Tracheal epithelial cell (primary cell): ENCODE results near the gene CYTH1. TPM values are rescaled to one million over a fixed set of nuclear protein-coding genes. Genes with fewer than 3 reads are reported as not detected.

Experiments used
- total RNA-seq: library from RNA; depleted of rRNA; stranded (reverse); fragments of >200 nt; gene quantifications from 2 replicates; pipeline ENCODE4 v1.2.1, GENCODE V29; 2014

Gene CYTH1, protein sequence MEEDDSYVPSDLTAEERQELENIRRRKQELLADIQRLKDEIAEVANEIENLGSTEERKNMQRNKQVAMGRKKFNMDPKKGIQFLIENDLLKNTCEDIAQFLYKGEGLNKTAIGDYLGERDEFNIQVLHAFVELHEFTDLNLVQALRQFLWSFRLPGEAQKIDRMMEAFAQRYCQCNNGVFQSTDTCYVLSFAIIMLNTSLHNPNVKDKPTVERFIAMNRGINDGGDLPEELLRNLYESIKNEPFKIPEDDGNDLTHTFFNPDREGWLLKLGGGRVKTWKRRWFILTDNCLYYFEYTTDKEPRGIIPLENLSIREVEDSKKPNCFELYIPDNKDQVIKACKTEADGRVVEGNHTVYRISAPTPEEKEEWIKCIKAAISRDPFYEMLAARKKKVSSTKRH
- 27.1 and 34.2 TPM in 2 replicates for total RNA-seq

DNA sequence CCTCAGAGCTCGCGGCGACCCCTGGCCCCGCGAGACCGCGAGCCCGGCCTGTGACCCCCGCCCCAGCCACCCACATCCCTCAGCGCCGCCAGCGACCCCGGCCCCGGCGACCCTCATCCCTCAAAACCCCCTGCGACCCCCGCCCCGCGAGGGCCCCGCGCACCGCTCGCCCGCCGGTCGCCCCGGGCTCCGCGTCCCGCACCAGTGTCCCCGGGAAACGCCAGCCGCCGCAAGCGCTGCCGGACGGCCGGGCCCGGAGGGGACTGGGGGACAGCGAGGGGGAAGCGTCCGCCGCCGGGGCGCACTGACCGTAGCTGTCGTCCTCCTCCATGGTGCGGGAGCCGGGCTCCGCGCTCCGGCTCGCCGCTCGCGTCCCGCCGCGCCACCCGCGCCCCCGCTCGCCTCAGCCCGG is at the start of gene CYTH1:
CYTH1 (minus strand) TSS at position 381 of the 412 bp plus-strand sequence; CDS start at position 331, 50 bp downstream.

Other genes with a start within 250 kb of the CYTH1 start
- under 0.01 TPM in 1 of 2 replicates, not detected in the other for gene DNAH17, start 204.9 kb downstream of the CYTH1 start, total RNA-seq
- 24.1 and 29.0 TPM in 2 replicates for gene USP36, start 58.5 kb upstream of the CYTH1 start, total RNA-seq
- 0.24 TPM in 1 of 2 replicates, not detected in the other for gene CEP295NL, start 120.9 kb upstream of the CYTH1 start, total RNA-seq
- 2.1 and 5.8 TPM in 2 replicates for gene TIMP2, start 143.1 kb upstream of the CYTH1 start, total RNA-seq
- 235 and 420 TPM in 2 replicates for gene LGALS3BP, start 197.7 kb upstream of the CYTH1 start, total RNA-seq
- gene CANT1, start 227.5 kb upstream of the CYTH1 start, total RNA-seq, result 59.3 and 92.3 TPM in 2 replicates
- 18.6 TPM in 1 of 2 replicates, not detected in the other for gene C1QTNF1, start 241.9 kb upstream of the CYTH1 start, total RNA-seq